ENCODE measurements around the gene KLF16.
A peak's percentile ranks its signal among the peaks of the same experiment; 100 is the strongest.

KLF16 gene

GRCh38 chr19:1871630-1872029, 8.3 kb upstream of the KLF16 start:
- H3K4me3 ChIP-seq (ENCODE audit: low read length) = no peak overlapping the region
- no peak for DNase-seq (ENCODE audit: low read depth)
- no peak for TF ChIP-seq CTCF (conservative IDR thresholded peaks at IDR 0.05; ENCODE audit: low read depth, low read length)

GRCh38 chr19:1871140-1871597, 7.8 kb upstream of the KLF16 start:
- no peak overlapping the region for H3K4me3 ChIP-seq (ENCODE audit: low read length)
- TF ChIP-seq CTCF (conservative IDR thresholded peaks at IDR 0.05; ENCODE audit: low read depth, low read length) = no peak
- no peak for DNase-seq (ENCODE audit: low read depth)

GRCh38 chr19:1868971-1869370, 5.6 kb upstream of the KLF16 start:
- no peak for DNase-seq (ENCODE audit: low read depth)
- TF ChIP-seq CTCF (conservative IDR thresholded peaks at IDR 0.05; ENCODE audit: low read depth, low read length) = no peak
- H3K4me3 ChIP-seq (ENCODE audit: low read length) = no peak overlapping the region

GRCh38 chr19:1867349-1867724, 4.0 kb upstream of the KLF16 start:
- DNase-seq (ENCODE audit: low read depth) = no peak
- TF ChIP-seq CTCF (conservative IDR thresholded peaks at IDR 0.05; ENCODE audit: low read depth, low read length) = no peak
- no peak overlapping the region for H3K4me3 ChIP-seq (ENCODE audit: low read length)

GRCh38 chr19:1866693-1867348, 3.4 kb upstream of the KLF16 start:
- no peak overlapping the region for H3K4me3 ChIP-seq (ENCODE audit: low read length)
- DNase-seq (ENCODE audit: low read depth) = no peak
- no peak for TF ChIP-seq CTCF (conservative IDR thresholded peaks at IDR 0.05; ENCODE audit: low read depth, low read length)

- DNase-seq (ENCODE audit: low read depth) = no peak
- peak overlapping the region; percentile 32 for H3K4me3 ChIP-seq (ENCODE audit: low read length)
- TF ChIP-seq CTCF (conservative IDR thresholded peaks at IDR 0.05; ENCODE audit: low read depth, low read length) = no peak
Measured at GRCh38 chr19:1865172-1866010, 2.0 kb upstream of the KLF16 start.

All from retinal pigment epithelial cell (primary cell).